ENCODE results near the gene PCNX2.

PCNX2 gene

DNA sequence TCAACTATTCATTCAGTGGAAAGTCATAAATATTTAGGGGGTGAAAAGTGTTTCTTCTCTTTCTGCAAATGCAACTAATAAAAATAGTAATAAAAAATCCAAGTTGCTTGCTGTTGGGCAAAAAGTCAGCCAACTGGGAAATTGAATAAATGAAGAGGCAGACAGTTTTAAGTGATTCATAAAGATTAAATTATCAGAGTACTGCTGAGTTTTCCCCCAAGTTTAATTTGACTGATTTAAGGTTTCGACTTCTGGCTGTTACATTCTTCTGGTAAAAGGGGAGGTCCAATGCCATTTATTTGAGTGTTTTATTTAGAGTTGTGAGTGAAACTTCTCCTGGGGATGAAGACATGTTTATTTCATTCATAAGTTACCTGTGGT, 219.6 kb downstream of the PCNX2 start:
- Mint-ChIP-seq H3K4me1 (no peaks in the 10 kb centered on the region), H3K9me3 (peaks cover 6% of the 10 kb centered on the region), H3K4me3 (no peak overlapping the region), H3K36me3 (peaks cover 14% of the 10 kb centered on the region), H3K27me3 (no peaks in the 10 kb centered on the region), H3K27ac (no peak overlapping the region)

DNA sequence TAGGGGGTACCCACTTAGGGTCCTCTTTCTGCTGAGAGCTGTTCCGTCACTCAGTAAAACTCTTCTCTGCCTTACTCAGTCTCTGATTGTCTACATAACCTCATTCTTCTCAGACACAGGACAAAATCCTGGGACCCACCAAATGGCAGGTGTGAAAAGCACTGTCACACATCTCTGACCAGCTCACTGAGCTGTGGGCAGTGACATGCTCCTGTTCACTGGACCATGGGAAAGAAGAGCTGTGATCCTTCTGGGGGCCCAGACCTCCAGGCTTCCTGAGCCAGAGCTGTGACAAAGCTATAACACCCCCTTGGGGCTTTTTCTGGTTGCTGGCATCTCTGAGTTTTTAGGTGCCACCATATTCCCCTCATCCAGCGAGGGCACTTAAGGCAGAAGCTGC, 229.4 kb downstream of the PCNX2 start:
- no peaks in the 10 kb centered on the region for H3K9me3 Mint-ChIP-seq
- no peaks in the 10 kb centered on the region for H3K4me1 Mint-ChIP-seq
- H3K36me3 Mint-ChIP-seq = peaks cover 26% of the 10 kb centered on the region
- no peaks in the 10 kb centered on the region for H3K27me3 Mint-ChIP-seq
- no peak overlapping the region for H3K4me3 Mint-ChIP-seq
- H3K27ac Mint-ChIP-seq = no peak overlapping the region

DNA sequence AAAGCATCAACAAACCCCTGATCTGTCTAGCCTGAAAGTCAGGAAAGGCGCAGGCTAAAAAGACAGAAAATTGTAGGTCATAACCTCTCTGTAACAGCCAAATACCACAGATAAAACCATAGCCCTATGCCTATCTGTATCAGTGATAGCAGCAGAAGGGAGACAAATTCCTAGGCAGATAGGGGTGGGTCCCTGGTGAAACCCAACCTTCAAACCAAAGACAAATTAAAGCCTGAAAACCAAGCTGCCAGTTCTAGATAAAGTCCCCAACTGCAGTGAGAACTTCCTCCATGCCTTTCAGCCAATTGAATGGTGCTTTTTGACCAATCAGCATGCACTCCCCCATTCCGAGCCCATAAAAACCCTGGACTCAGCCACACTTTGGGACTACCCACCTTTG, 229.8 kb downstream of the PCNX2 start:
- Mint-ChIP-seq H3K27ac (no peak overlapping the region), H3K9me3 (no peaks in the 10 kb centered on the region), H3K36me3 (peaks cover 26% of the 10 kb centered on the region)

DNA sequence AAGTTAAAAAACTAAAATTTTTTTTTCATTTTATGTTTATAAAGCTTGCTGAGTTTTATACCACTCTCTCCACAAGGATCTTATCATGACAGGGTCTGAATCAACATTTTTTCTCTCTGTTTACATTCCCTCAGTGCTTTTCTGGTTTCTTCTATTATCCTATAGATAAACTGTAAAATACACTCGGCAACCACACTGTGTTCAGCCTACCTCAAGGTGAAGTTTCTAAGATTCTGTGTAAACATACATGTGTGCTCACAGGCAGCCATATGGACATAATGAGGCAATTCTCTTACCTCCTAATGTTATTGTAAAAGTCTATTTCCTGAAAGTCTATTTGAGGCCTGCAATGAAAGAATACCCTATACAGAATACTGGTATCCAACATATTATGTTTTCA, 230.5 kb downstream of the PCNX2 start:
- no peaks in the 10 kb centered on the region for H3K4me1 Mint-ChIP-seq
- no peak overlapping the region for H3K27ac Mint-ChIP-seq
- H3K9me3 Mint-ChIP-seq = no peaks in the 10 kb centered on the region
- H3K36me3 Mint-ChIP-seq = peaks cover 28% of the 10 kb centered on the region
- no peaks in the 10 kb centered on the region for H3K27me3 Mint-ChIP-seq
- H3K4me3 Mint-ChIP-seq = no peak overlapping the region

More for the DNA sequence above, 229.8 kb downstream of the PCNX2 start:
- no peaks in the 10 kb centered on the region for H3K27me3 Mint-ChIP-seq
- no peaks in the 10 kb centered on the region for H3K4me1 Mint-ChIP-seq
- H3K4me3 Mint-ChIP-seq = no peak overlapping the region

DNA sequence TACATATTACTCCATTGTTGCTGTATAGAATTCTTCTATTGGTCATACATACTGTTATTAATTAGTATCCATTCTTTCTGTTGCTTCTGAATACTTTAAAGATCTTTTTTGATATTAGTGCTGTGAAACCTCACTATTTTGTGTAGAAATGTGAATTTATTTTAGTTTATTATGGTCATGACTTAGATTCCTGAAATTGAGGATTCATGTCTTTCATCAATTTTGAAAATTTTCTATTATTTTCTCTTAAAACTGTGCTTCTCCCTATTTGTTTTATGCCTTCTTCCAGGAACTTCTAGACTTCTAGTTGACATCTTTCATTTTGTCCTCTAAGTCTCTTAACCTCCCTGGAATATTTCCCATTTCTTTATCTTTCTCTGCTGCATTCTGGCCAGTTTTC, 232.1 kb downstream of the PCNX2 start:
- H3K27me3 Mint-ChIP-seq = no peaks in the 10 kb centered on the region

DNA sequence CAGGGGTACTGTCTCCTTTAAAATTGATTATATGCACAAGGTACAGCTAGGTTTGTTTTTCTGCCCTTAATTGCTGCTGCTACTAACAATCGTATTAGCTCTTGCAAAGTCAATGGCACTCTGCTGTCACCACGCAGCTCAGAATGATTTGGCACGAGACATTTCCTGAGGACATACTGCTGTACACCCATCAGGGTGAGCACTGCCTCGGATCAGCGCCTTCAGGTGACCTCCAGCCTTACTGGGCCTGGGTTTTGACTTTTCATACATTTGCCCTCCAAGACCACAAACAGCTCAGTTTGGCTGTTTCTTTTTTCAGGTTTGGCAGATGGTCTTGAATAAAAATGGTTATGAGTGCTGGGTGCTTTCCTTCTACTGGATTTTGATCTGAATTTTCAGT, 234.3 kb downstream of the PCNX2 start:
- H3K27me3 Mint-ChIP-seq = no peaks in the 10 kb centered on the region

More for the DNA sequence above, 232.1 kb downstream of the PCNX2 start:
- Mint-ChIP-seq H3K9me3 (no peaks in the 10 kb centered on the region), H3K4me3 (no peak overlapping the region), H3K36me3 (peaks cover 32% of the 10 kb centered on the region), H3K27ac (no peak overlapping the region), H3K4me1 (no peaks in the 10 kb centered on the region)

DNA sequence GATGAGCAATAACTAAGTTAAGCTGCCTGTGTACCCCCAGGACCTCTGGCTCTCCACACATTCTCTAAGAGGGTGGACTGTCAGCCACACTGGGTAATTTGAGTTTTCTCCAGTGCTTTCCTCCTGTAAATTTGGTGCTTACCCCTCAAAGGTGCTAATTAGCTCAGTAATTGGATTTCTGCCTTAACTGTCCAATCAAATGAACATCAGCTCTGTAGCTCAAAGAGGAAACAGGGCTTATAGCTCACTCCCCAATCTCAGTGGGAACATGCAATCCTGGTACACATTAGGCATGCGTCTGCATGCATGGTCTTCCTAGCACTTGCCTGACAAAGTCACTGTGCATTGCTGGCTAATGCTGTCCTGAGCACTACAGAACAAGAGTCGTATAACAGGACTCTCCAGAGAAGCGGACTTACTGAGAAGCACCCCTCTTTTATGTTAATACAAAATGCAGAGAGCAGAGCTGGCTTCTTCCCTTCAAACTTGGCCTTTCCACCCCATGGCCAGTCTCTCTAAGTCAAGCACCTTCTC, 235.0 kb downstream of the PCNX2 start:
- Mint-ChIP-seq H3K27me3 (no peaks in the 10 kb centered on the region), H3K4me3 (no peak overlapping the region), H3K4me1 (no peaks in the 10 kb centered on the region), H3K27ac (no peak overlapping the region), H3K9me3 (no peaks in the 10 kb centered on the region), H3K36me3 (peaks cover 32% of the 10 kb centered on the region)

More for the DNA sequence above, 234.3 kb downstream of the PCNX2 start:
- Mint-ChIP-seq H3K9me3 (no peaks in the 10 kb centered on the region), H3K36me3 (peaks cover 29% of the 10 kb centered on the region), H3K4me3 (no peak overlapping the region), H3K4me1 (no peaks in the 10 kb centered on the region), H3K27ac (no peak overlapping the region)

DNA sequence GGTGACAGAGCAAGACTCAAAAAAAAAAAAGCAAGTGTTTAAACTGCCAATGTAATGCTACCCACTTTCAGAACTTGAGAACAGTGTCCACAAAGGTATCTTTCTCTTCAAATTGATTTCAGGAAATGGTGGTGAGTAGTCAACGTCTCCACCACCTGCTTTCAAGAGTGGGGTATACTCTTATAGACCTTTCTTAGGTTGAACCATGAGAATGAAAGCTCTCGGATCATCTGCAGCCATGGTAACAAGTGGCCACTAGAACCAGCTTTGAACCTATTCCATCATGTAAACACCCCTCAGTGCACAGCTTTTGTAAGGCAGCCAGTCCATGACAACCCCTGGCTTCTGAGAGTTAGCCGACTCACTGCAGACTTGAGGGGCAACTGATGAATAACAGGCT, 237.7 kb downstream of the PCNX2 start:
- no peaks in the 10 kb centered on the region for H3K27me3 Mint-ChIP-seq
- no peak overlapping the region for H3K27ac Mint-ChIP-seq
- H3K4me1 Mint-ChIP-seq = no peaks in the 10 kb centered on the region
- H3K9me3 Mint-ChIP-seq = no peaks in the 10 kb centered on the region
- H3K36me3 Mint-ChIP-seq = peaks cover 29% of the 10 kb centered on the region
- no peak overlapping the region for H3K4me3 Mint-ChIP-seq

DNA sequence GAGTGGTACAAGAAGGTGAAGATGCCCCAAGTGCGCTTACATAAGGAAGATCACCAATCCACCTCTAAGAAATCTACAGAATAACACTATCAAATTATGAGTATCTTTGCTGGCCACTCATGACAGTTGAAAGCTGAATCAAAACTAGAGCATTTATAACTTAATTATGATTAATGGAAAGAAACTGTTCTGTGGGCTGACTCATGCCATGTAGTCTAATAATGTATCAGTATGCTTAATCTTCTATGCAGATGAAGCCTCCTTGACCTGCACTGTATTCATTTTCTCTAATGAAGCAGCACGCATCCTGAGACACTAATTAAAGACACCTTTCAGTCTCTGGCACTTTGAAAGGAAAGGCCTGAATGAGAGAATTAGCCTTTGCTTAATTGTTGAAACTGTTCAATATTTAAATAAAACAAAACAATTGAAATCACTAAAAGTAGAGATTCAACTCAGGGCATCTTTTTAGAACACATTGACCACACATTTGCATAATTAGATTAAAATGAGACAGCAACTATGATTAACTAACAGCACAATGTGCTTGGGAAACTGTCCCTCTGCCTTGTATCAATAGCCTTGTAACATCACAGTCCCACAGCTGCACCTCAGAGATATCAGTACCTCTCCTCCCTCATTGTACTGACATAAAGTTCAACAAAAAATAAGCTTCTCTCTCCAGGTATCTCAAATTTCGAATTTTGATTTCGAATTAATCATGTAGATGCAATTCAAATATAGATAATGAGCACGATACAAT, 239.5 kb downstream of the PCNX2 start:
- no peaks in the 10 kb centered on the region for H3K4me1 Mint-ChIP-seq
- H3K9me3 Mint-ChIP-seq = no peaks in the 10 kb centered on the region
- H3K36me3 Mint-ChIP-seq = peaks cover 39% of the 10 kb centered on the region
- no peak overlapping the region for H3K4me3 Mint-ChIP-seq
- no peak overlapping the region for H3K27ac Mint-ChIP-seq
- no peaks in the 10 kb centered on the region for H3K27me3 Mint-ChIP-seq

DNA sequence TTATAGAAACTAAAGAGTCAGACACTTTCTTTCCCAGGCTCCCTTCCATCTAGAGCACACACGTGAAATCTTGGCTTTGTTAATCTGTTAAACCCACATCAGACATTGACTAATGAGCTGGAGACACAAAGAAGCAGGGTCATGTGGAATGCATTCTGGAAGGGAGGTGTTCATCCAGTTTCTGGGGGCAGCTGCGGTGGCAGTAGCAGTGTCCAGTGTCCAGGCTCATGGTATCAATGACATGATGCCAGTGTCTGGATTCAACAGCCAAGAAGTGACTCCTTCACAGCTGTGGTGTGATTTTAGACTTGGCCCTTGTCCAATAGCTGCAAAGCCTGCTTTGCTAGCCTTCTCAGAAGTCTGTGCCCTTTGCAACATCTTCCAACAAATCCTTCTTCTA, 249.9 kb downstream of the PCNX2 start:
- H3K4me1 Mint-ChIP-seq = no peaks in the 10 kb centered on the region
- peaks cover 6% of the 10 kb centered on the region for H3K9me3 Mint-ChIP-seq
- no peak overlapping the region for H3K27ac Mint-ChIP-seq
- peaks cover 38% of the 10 kb centered on the region for H3K36me3 Mint-ChIP-seq
- no peaks in the 10 kb centered on the region for H3K27me3 Mint-ChIP-seq
- H3K4me3 Mint-ChIP-seq = no peak overlapping the region

DNA sequence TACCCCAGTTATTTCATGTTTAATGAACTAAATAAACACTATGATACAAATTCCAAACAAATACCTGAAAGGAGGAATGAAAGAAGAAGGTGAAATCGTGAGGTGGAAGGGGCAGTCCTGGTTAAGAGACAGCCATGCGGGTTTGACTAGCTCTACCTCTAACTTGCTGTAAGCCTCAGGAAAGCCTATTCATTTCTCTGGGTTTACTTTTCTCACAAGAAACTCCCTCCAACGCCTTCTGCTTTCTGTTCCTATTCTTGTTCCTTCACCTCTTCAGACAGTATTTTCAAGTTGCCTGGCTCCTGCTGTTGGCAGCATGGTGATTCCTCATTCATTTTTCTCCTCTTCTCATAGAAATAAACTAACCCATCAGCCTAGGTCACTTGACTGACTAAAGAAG, 252.7 kb downstream of the PCNX2 start:
- no peaks in the 10 kb centered on the region for H3K27me3 Mint-ChIP-seq
- H3K27ac Mint-ChIP-seq = no peak overlapping the region
- no peaks in the 10 kb centered on the region for H3K4me1 Mint-ChIP-seq
- no peak overlapping the region for H3K4me3 Mint-ChIP-seq
- H3K9me3 Mint-ChIP-seq = no peaks in the 10 kb centered on the region
- H3K36me3 Mint-ChIP-seq = peaks cover 30% of the 10 kb centered on the region

DNA sequence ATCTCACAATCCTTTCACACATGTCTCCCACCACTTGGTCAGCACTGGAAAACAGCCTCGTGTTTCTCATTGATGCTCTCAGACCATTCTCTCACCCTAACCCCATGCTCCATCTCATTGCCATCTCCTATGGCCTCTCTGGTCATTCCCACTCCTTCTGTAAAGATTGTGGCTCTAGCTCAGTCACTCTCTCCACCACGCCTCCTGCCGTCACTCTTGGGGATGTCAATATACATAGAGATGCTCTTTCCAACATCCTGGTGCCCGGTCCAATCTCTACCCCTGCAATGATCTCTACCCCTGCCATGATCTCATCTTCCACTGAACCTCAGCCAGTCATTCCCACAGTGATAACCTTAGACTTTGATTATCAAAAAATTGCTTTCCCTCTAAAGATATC, 255.0 kb downstream of the PCNX2 start:
- H3K4me1 Mint-ChIP-seq = no peaks in the 10 kb centered on the region
- H3K27me3 Mint-ChIP-seq = no peaks in the 10 kb centered on the region
- H3K36me3 Mint-ChIP-seq = peaks cover 24% of the 10 kb centered on the region

DNA sequence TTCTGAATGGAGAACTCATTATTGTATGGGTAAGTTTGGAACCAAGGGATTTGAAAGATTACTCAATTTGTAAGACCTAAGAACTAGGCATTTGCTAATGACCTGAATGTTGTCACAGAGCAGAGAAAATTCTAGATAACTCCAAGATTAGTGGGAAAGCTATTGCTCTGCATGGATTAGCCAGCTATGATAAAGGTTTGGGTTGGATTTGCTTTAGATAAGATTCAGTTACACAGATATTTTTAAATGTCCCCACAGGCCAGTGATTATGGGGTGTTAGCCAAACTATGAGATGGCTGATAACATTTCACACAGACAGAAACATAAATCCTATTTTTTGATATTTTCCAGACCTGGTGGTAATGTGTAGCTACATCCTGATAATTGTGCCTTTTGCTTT, 256.9 kb downstream of the PCNX2 start:
- H3K4me3 Mint-ChIP-seq = no peak overlapping the region
- H3K27ac Mint-ChIP-seq = no peak overlapping the region
- no peaks in the 10 kb centered on the region for H3K9me3 Mint-ChIP-seq
- H3K27me3 Mint-ChIP-seq = no peaks in the 10 kb centered on the region
- H3K4me1 Mint-ChIP-seq = no peaks in the 10 kb centered on the region
- peaks cover 28% of the 10 kb centered on the region for H3K36me3 Mint-ChIP-seq

More for the DNA sequence above, 255.0 kb downstream of the PCNX2 start:
- Mint-ChIP-seq H3K27ac (no peak overlapping the region), H3K4me3 (no peak overlapping the region), H3K9me3 (no peaks in the 10 kb centered on the region)

DNA sequence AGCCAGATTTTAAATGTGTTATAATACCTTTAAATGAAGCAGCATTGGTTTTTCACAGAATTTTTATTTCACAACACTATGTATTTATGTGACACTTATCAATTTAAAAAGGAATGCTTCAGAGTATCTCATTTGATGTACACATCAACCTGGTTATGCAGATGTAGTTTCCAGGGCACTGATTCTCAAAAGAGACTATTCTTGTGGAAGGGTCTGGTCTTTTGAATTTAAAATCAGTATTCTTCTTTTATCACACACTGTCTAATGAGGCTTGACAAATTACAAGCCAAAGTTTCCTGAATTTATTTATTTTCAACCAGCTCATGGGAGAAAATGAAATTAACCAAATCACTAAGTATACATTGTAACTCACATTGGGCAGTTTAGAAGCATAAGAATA, 257.7 kb downstream of the PCNX2 start:
- H3K9me3 Mint-ChIP-seq = no peaks in the 10 kb centered on the region

DNA sequence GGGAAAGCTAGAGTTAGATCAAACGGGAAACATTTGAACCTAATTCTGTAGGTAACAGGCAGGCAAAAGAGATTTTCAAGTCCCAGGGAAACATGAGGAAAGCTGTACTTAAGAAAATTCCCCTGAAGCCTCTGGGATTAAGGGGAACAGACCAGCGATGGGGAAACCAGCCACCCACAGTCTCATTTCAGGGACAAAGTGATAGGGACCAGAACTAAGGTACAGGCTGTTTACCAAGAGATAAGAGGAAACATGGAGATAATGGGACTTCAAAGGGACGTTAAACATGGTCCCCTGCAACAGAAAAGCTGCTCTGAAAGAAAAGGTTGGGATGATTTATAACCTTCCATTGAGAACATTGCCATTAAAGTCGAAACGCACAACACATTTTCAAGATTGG, 260.7 kb downstream of the PCNX2 start:
- Mint-ChIP-seq H3K27ac (no peak overlapping the region), H3K4me1 (no peaks in the 10 kb centered on the region), H3K27me3 (no peaks in the 10 kb centered on the region), H3K9me3 (no peaks in the 10 kb centered on the region), H3K4me3 (no peak overlapping the region), H3K36me3 (peaks cover 14% of the 10 kb centered on the region)

More for the DNA sequence above, 257.7 kb downstream of the PCNX2 start:
- H3K27ac Mint-ChIP-seq = no peak overlapping the region
- H3K4me1 Mint-ChIP-seq = no peaks in the 10 kb centered on the region
- peaks cover 28% of the 10 kb centered on the region for H3K36me3 Mint-ChIP-seq
- no peaks in the 10 kb centered on the region for H3K27me3 Mint-ChIP-seq
- no peak overlapping the region for H3K4me3 Mint-ChIP-seq

DNA sequence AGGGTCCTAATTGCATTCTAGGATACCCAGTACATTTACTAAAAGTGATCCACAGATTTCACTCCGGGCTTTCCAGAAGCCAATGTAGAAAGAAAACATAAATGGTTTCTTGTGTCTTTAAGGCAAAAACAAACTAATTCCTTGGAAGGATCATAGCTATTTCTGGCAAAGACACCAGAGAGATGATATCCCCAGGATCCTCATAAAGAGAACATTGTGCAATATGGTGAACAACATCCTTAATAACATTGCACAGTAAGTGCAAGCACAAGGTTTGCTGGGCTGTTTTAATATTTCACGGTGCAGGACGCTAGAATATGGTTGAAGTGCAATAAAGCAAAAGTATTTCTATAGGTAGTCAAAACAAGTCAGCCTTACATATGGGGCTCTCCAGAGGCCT, 262.2 kb downstream of the PCNX2 start:
- Mint-ChIP-seq H3K27ac (no peak overlapping the region), H3K9me3 (no peaks in the 10 kb centered on the region), H3K27me3 (no peaks in the 10 kb centered on the region), H3K4me1 (no peaks in the 10 kb centered on the region), H3K36me3 (peaks cover 10% of the 10 kb centered on the region), H3K4me3 (no peak overlapping the region)

DNA sequence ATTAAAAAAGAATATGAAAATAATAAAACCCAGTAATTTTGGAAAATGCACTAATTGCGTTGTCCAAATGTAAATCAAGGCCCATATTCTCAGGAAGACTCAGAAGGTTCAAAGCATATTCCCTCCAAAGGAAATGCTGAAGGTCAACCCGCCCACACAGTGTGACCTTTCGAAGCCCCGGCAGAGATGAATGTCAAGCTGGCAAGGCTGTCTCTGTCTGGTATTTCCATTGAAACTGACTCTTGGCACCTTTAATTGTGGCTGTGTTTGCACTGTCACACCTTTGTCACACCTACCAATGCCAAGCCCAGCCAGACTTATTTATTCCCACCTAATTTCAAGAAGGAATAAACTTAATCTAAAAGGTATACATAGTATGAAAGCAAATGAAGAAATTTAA, 262.6 kb downstream of the PCNX2 start:
- Mint-ChIP-seq H3K4me1 (no peaks in the 10 kb centered on the region), H3K9me3 (no peaks in the 10 kb centered on the region), H3K4me3 (no peak overlapping the region), H3K36me3 (peaks cover 8% of the 10 kb centered on the region), H3K27me3 (no peaks in the 10 kb centered on the region), H3K27ac (no peak overlapping the region)
